SK-N-MC (cell line): ENCODE results near the gene SMIM12.

ENCODE experiments used
- EZH2 ChIP-seq: fragments of 200-600 bp; sonication (generic); IDR thresholded peaks from one replicate; pipeline ENCODE4 v1.6.1; 2017; ENCODE audit warnings: antibody characterized with exemption
- FOXP2 ChIP-seq: optimal IDR thresholded peaks from 2 replicates; pipeline ENCODE3; 2011; ENCODE audit warnings: mild to moderate bottlenecking, moderate library complexity; ENCODE audit not compliant: insufficient read depth; ENCODE audit errors: extremely low read length, control extremely low read depth
- POLR2AphosphoS5 ChIP-seq: IDR thresholded peaks from 2 replicates; pipeline ENCODE4 v1.6.1; 2012; ENCODE audit warnings: mild to moderate bottlenecking, low read depth, low read length, borderline replicate concordance

DNA sequence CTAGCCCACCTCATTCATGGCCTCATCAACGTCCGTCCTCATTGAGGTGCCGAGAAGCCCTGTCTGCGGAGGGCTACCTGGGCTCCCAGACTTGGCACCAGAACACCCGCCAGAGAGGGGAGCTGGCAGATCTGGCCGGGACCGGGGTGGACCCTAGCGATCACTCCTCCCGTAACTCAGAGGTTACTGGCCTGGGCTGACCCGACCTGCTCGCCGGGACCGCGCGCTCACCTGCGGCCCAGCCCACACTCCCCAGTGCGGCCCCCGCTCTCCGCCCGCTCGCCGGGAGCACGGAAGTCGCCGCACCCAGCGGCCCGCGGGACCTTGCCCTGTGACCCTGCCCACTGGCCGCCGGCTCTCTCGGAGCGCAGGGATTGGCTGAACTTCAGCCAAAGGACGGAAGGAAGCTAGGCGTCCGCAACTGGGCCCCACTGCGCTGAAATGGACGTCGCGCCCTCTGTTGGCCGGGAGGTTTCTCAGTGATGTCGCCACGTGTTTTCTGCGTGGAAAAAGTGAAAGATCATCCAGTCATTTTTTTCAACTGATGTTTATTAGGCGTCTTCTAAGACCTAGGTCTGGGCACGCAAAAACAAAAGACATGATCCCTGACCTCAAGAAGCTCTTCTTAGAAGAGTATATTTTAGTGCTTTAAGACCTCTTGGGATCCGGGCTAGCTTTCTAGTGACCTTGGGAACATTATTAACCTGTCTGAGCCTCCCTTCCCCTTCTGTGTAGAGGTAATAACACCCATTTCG lies at the start of gene SMIM12:
- TF ChIP-seq EZH2: no peak
- peak; percentile 88 for TF ChIP-seq POLR2AphosphoS5
- TF ChIP-seq FOXP2: no peak
